HepG2 (cell line): Measurements from ENCODE around the gene KCNK7. TPM values are rescaled to one million over a fixed set of nuclear protein-coding genes. Genes with fewer than 3 reads are reported as not detected.

Experiments
- KDM2A ChIP-seq: sonication (generic); formaldehyde crosslinking; IDR thresholded peaks from 2 replicates; pipeline ENCODE4 v1.4.0; 2020; ENCODE audit warnings: low read depth, missing genetic modification reagents, borderline replicate concordance
- KLF6 ChIP-seq: IDR thresholded peaks from 2 replicates; pipeline ENCODE4 v1.8.0; 2016; ENCODE audit warnings: missing biosample characterization, missing genetic modification reagents
- NONO ChIP-seq, 2 experiments: fragments of 450-650 bp in 1 of 2; sonication (generic) in 1 of 2; formaldehyde crosslinking in 1 of 2; IDR thresholded peaks in 1 of 2; conservative IDR thresholded peaks in 1 of 2; 2 replicates each; pipeline versions ENCODE4 v1.6.1 to v1.8.0; 2017 to 2022; ENCODE audit warnings: mild to moderate bottlenecking in 1 of 2, missing genetic modification reagents in 1 of 2, moderate library complexity in 1 of 2
- NR2F2 ChIP-seq: IDR thresholded peaks from 2 replicates; pipeline ENCODE4 v1.6.1; 2012; ENCODE audit warnings: low read depth, inconsistent platforms, borderline replicate concordance
- NRL ChIP-seq: sonication (generic); formaldehyde crosslinking; IDR thresholded peaks from 2 replicates; pipeline ENCODE4 v1.5.0; 2020; ENCODE audit warnings: missing genetic modification reagents, mild to moderate bottlenecking, moderate library complexity, borderline replicate concordance
- SALL1 ChIP-seq: sonication (generic); formaldehyde crosslinking; IDR thresholded peaks from 2 replicates; pipeline ENCODE4 v1.8.0; 2022; ENCODE audit warnings: mild to moderate bottlenecking, missing genetic modification reagents
- SAP130 ChIP-seq: IDR thresholded peaks from 2 replicates; pipeline ENCODE4 v1.6.1; 2016; ENCODE audit warnings: low read depth
- ZBTB46 ChIP-seq: sonication (generic); formaldehyde crosslinking; IDR thresholded peaks from 2 replicates; pipeline ENCODE4 v1.4.0; 2020; ENCODE audit warnings: mild to moderate bottlenecking, missing genetic modification reagents, borderline replicate concordance
- ZFX ChIP-seq: sonication (generic); formaldehyde crosslinking; IDR thresholded peaks from 2 replicates; pipeline ENCODE4 v1.4.0; 2020; ENCODE audit warnings: mild to moderate bottlenecking, low read depth, missing genetic modification reagents, moderate library complexity
- ZNF280B ChIP-seq: sonication (generic); formaldehyde crosslinking; IDR thresholded peaks from 2 replicates; pipeline ENCODE4 v1.5.0; 2020; ENCODE audit warnings: missing genetic modification reagents, mild to moderate bottlenecking, borderline replicate concordance
- ZNF326 ChIP-seq: sonication (generic); formaldehyde crosslinking; IDR thresholded peaks from 2 replicates; pipeline ENCODE4 v1.4.0; 2020; ENCODE audit warnings: missing genetic modification reagents, borderline replicate concordance
- ZNF687 ChIP-seq: sonication (generic); formaldehyde crosslinking; IDR thresholded peaks from 2 replicates; pipeline ENCODE4 v1.5.1; 2020; ENCODE audit warnings: mild to moderate bottlenecking, missing genetic modification reagents, moderate library complexity
- polyA plus RNA-seq, 8 experiments: library from polyadenylated mRNA; depleted of rRNA in 3 of 8; stranded (reverse) in 7 of 8; unstranded in 1 of 8; fragments of >200 nt; fragmentation: Illumina TruSeq in 4 of 8; extraction: Trizol in 4 of 8; gene quantifications; 2 replicates each; pipeline versions ENCODE4 v1.2.1 to v1.2.3, GENCODE V29; 2011 to 2016; ENCODE audit warnings: low read depth in 4 of 8, missing spikeins in 1 of 8, mixed read lengths in 1 of 8; ENCODE audit not compliant: insufficient read depth in 1 of 8
- total RNA-seq, 5 experiments: library from RNA; depleted of rRNA; stranded (reverse); fragments of >200 nt; fragmentation: Illumina TruSeq; extraction: Trizol; gene quantifications; 2 replicates each; pipeline ENCODE4 v1.2.3, GENCODE V29; 2016; ENCODE audit warnings: low read depth in 1 of 5
- TF ChIP-seq, protein P1 (sequence below): sonication (generic); formaldehyde crosslinking; IDR thresholded peaks from 2 replicates; pipeline ENCODE4 v1.8.0; 2022; ENCODE audit warnings: missing genetic modification reagents, mild to moderate bottlenecking, borderline replicate concordance
- TF ChIP-seq, protein P2 (sequence below): IDR thresholded peaks from 2 replicates; pipeline ENCODE4 v1.6.1; 2016; ENCODE audit warnings: mild to moderate bottlenecking, missing biosample characterization, missing genetic modification reagents

Gene KCNK7
- total and polyA plus RNA-seq, 2 of the 13 experiments (the other 11 are each of a cell fraction or from before 2014, with no cell fraction given), result 0.11 TPM; not detected in 1

GRCh38 chr11:65560555-65561418 is 34.8 kb downstream of the KCNK7 start (continued):
- TF ChIP-seq ZFX (CRISPR knock-in tag) (0 out of 2 replicates have a peak, but pooled peaks have one; percentile 5), ZNF687 (CRISPR knock-in tag) (peak; percentile 38), NRL (CRISPR knock-in tag) (no peak), NR2F2 (no peak), ZNF326 (CRISPR knock-in tag) (0 out of 2 replicates have a peak, but pooled peaks have one; percentile 28), KLF6 (CRISPR knock-in tag) (0 out of 2 replicates have a peak, but pooled peaks have one; percentile 36), ZNF280B (0 out of 2 replicates have a peak, but pooled peaks have one; percentile 17), SALL1 (CRISPR knock-in tag) (0 out of 2 replicates have a peak, but pooled peaks have one; percentile 9), KDM2A (CRISPR knock-in tag) (peak; percentile 19; the same call in 1 of the 2 replicates), ZBTB46 (CRISPR knock-in tag) (no peak), NONO (IDR thresholded peaks at IDR 0.05) (no peak), NONO (CRISPR knock-in tag; conservative IDR thresholded peaks at IDR 0.05) (peak; percentile 63; the same call in 1 of the 2 replicates), SAP130 (CRISPR knock-in tag) (0 out of 2 replicates have a peak, but pooled peaks have one; percentile 14)
- TF ChIP-seq, protein P1, sequence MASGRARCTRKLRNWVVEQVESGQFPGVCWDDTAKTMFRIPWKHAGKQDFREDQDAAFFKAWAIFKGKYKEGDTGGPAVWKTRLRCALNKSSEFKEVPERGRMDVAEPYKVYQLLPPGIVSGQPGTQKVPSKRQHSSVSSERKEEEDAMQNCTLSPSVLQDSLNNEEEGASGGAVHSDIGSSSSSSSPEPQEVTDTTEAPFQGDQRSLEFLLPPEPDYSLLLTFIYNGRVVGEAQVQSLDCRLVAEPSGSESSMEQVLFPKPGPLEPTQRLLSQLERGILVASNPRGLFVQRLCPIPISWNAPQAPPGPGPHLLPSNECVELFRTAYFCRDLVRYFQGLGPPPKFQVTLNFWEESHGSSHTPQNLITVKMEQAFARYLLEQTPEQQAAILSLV (CRISPR knock-in tag), result 0 out of 2 replicates have a peak, but pooled peaks have one; percentile 29
- TF ChIP-seq, protein P2, sequence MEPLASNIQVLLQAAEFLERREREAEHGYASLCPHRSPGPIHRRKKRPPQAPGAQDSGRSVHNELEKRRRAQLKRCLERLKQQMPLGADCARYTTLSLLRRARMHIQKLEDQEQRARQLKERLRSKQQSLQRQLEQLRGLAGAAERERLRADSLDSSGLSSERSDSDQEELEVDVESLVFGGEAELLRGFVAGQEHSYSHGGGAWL (CRISPR knock-in tag), result 0 out of 2 replicates have a peak, but pooled peaks have one; percentile 2
